Upper lobe of right lung (tissue), 1 donor: ENCODE results near the gene GALNT18. TPM values are rescaled to one million over a fixed set of nuclear protein-coding genes. Genes with fewer than 3 reads are reported as not detected.

Source experiments
- ATAC-seq: fragments of 200-7000 bp; cut with Tn5 transposase; one replicate; pipeline ENCODE4 v1.9.1; 2020; ENCODE audit warnings: mild to moderate bottlenecking, moderate library complexity
- DNase-seq: peaks from one replicate; pipeline ENCODE4 v3.0.0-alpha.2; 2020
- H3K27ac ChIP-seq: fragments of 200-600 bp; one replicate; pipeline ENCODE4 v1.8.0; 2022
- H3K27me3 ChIP-seq: fragments of 200-600 bp; one replicate; pipeline ENCODE4 v1.8.0; 2022; ENCODE audit warnings: mild to moderate bottlenecking
- H3K36me3 ChIP-seq: fragments of 200-600 bp; one replicate; pipeline ENCODE4 v1.8.0; 2022
- H3K4me1 ChIP-seq: fragments of 200-600 bp; one replicate; pipeline ENCODE4 v1.8.0; 2022
- H3K4me3 ChIP-seq: fragments of 200-600 bp; one replicate; pipeline ENCODE4 v1.8.0; 2022; ENCODE audit warnings: mild to moderate bottlenecking
- H3K9me3 ChIP-seq: fragments of 200-600 bp; one replicate; pipeline ENCODE4 v1.8.0; 2022
- intact Hi-C: fragments of 100-400 bp; cut with DNase I; formaldehyde crosslinking; loops from one replicate; pipeline ENCODE4 v1.11.0; 2022
- long read RNA-seq: library from polyadenylated mRNA; unstranded; transcript quantifications from one replicate; pipeline ENCODE4 v2.0.0, GENCODE V29; 2021
- total RNA-seq: library from RNA; stranded (reverse); fragmentation: NEBNext Ultra II Directional; extraction: Animal tissue kit (Norgen Biotek cat#: 25700); gene quantifications from one replicate; pipeline ENCODE4 v1.2.1, GENCODE V29; 2021
- TF ChIP-seq, protein P1 (sequence below): fragments of 200-600 bp; IDR thresholded peaks from one replicate; pipeline ENCODE4 v1.8.0; 2022; ENCODE audit warnings: antibody characterized with exemption
- donor health status: DM: no; HTN: yes; CAD: no; lungs with severe emphysema.

GALNT18 gene
- 55.5 TPM for total RNA-seq
- long read RNA-seq, transcript GALNT18-201 (11 exons, 2,504 nt), result major isoform, 284 of 351 reads
- long read RNA-seq, partial matches to known transcripts, result 21 of 351 reads
- long read RNA-seq, other reads (novel, unspliced or antisense), result 46 of 351 reads

DNA sequence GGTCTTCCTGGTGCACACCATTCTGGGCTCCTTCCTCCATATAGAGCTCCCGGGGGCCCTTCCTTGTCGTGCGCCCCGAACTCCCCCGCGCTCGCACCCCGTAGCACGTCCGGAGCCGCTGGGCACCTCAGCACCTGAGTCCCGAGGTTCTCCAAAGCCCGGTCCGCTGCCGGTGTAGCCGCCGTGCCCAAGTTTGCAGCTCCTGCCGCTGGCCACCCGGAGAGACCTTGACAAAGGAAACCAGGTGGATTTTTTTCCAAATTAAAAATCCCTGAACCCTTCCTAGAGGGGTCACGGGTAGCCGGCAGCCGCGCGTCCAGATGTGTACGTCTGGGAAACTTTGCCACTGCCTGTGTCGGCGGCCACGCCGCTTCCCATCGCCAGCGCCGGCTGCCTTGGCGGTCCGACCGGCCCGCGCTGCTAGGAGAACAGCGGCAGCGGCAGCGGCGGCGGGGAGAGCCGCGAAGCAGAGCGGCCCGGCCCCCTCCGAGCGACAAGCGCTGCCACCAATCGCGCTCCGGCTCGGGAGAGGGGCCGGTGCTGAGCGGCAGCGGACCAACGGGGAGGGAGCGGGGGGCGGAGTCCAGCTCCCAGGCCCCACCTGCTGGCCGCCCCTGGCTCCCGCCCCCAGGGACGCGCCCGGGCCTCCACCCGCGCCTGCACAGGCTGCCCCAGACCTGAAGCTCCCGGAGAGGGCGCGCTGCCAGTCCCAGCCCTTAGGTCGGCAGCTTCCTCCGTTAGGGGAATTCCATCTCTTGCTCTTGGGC is at the start of gene GALNT18:
Gene GALNT18, minus strand, starts transcription at position 433 of the 767 bp plus-strand sequence.
- intact Hi-C loops, result no loop called here
- H3K36me3 ChIP-seq, result no peaks in the 10 kb centered on the region

GRCh38 chr11:11670574-11670973 is 48.8 kb upstream of the GALNT18 start:
- TF ChIP-seq, protein P1, sequence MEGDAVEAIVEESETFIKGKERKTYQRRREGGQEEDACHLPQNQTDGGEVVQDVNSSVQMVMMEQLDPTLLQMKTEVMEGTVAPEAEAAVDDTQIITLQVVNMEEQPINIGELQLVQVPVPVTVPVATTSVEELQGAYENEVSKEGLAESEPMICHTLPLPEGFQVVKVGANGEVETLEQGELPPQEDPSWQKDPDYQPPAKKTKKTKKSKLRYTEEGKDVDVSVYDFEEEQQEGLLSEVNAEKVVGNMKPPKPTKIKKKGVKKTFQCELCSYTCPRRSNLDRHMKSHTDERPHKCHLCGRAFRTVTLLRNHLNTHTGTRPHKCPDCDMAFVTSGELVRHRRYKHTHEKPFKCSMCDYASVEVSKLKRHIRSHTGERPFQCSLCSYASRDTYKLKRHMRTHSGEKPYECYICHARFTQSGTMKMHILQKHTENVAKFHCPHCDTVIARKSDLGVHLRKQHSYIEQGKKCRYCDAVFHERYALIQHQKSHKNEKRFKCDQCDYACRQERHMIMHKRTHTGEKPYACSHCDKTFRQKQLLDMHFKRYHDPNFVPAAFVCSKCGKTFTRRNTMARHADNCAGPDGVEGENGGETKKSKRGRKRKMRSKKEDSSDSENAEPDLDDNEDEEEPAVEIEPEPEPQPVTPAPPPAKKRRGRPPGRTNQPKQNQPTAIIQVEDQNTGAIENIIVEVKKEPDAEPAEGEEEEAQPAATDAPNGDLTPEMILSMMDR, result no peak
- no peak overlapping the region for H3K4me3 ChIP-seq
- no peaks in the 10 kb centered on the region for H3K9me3 ChIP-seq
- H3K4me1 ChIP-seq, result no peaks in the 10 kb centered on the region
- intact Hi-C loops, result no loop called here
- no peak for DNase-seq
- no peak overlapping the region for H3K27ac ChIP-seq
- ATAC-seq, result no peak
- H3K36me3 ChIP-seq, result no peaks in the 10 kb centered on the region
- no peaks in the 10 kb centered on the region for H3K27me3 ChIP-seq

More for the DNA sequence above, at the start of gene GALNT18:
- Histone ChIP-seq H3K4me3 (peak within 1 kb of the TSS; percentile 70), H3K27me3 (peaks cover 5% of the 10 kb centered on the region), H3K9me3 (no peaks in the 10 kb centered on the region), H3K4me1 (peaks cover 8% of the 10 kb centered on the region), H3K27ac (peak within 1 kb of the TSS; percentile 80)
- DNase-seq (peak; percentile 95), ATAC-seq (peak; percentile 96)
- TF ChIP-seq, protein P1, result peak; percentile 50

- intact Hi-C loops, result no loop called here
- no peaks in the 10 kb centered on the region for H3K36me3 ChIP-seq
Observed at GRCh38 chr11:11669233-11669846, 47.5 kb upstream of the GALNT18 start.

DNA sequence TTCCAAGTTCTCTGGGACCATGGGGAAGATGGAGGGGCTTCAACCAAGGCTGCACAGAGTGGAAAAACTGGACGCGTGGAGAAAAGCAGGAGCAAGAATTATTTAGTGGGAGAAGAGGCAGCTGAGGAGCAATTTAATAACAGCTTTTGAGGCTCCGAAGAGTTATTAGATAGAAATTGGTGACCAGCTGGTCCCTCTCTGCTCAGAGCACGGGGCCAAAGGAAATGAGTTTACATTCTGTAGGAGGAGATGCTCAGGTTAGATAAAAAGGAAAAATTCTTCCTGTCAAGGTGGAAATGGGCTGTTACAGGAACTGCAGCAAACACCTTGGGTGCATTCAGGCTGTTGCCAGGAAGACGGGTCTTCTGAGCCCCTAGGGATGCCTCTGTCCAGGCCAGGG is 47.0 kb upstream of the GALNT18 start:
- ATAC-seq (no peak), DNase-seq (no peak)
- no peaks in the 10 kb centered on the region for H3K27me3 ChIP-seq
- intact Hi-C loops, result no loop called here
- H3K9me3 ChIP-seq, result no peaks in the 10 kb centered on the region
- TF ChIP-seq, protein P1, result no peak
- no peaks in the 10 kb centered on the region for H3K36me3 ChIP-seq
- H3K4me3 ChIP-seq, result no peak overlapping the region
- H3K4me1 ChIP-seq, result no peaks in the 10 kb centered on the region
- no peak overlapping the region for H3K27ac ChIP-seq

More at GRCh38 chr11:11669233-11669846, 47.5 kb upstream of the GALNT18 start:
- DNase-seq (no peak), ATAC-seq (no peak)
- TF ChIP-seq, protein P1, result no peak
- H3K27me3 ChIP-seq, result no peaks in the 10 kb centered on the region
- H3K9me3 ChIP-seq, result no peaks in the 10 kb centered on the region
- H3K27ac ChIP-seq, result no peak overlapping the region
- H3K4me1 ChIP-seq, result no peaks in the 10 kb centered on the region
- no peak overlapping the region for H3K4me3 ChIP-seq

DNA sequence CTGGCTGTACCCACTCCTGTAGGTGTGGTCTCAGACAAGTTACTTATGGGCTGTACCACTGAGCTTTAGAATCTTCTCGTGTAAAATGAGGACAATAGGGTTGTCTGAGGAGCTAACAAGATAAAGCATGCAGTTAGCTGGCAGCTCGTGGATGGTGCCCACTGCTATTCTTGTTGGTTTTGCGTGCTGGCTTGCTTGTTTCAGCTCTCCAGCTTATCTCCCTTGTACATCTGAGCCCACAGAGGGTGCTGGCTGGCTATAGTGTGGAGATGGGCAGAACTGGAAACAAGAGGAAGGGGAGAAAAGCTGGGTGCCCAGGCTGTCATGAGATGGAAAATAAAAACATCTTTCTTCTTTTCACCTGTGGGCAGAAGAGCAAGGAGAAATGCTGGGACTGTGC is 46.5 kb upstream of the GALNT18 start:
- TF ChIP-seq, protein P1, result no peak
- no peaks in the 10 kb centered on the region for H3K4me1 ChIP-seq
- no peak overlapping the region for H3K4me3 ChIP-seq
- H3K27ac ChIP-seq, result no peak overlapping the region
- no peaks in the 10 kb centered on the region for H3K9me3 ChIP-seq
- H3K36me3 ChIP-seq, result no peaks in the 10 kb centered on the region
- no peaks in the 10 kb centered on the region for H3K27me3 ChIP-seq
- no peak for DNase-seq
- intact Hi-C loops, result no loop called here
- ATAC-seq, result no peak
